ENCODE data around the gene MBP. TPM values are rescaled to one million over a fixed set of nuclear protein-coding genes. Genes with fewer than 3 reads are reported as not detected.

MBP gene
- total and polyA plus RNA-seq, 2 donors from 2014 or later, result 15.1 to 61.2 TPM

DNA sequence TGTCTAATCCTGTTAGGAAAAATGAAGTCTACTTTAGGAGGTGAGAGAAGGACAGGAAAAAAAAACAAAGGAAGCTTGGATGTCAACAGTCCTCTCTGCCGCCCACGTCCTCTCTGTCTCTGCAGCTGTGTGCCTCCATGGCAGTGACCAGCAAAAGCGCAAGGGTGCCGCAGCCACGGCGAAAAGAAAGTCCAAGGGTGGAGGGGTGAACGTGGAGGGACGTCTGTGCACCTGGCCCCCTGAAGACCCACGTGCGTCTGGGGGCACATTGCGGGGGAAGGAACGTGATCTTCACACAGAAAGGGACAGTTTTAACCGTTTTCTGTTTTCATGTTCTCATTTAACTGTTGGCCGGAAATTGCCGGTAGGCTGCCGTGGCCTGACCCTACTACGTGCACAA, 152.7 kb downstream of the MBP start:
- H3K27me3 ChIP-seq (ENCODE audit: control insufficient read depth, insufficient read depth, low read length), result no peaks in the 10 kb centered on the region
- DNase-seq (peak in 1 of 5 donors; percentile 8), FAIRE-seq (no peak)
- H3K36me3 ChIP-seq (ENCODE audit: control insufficient read depth in 2 of 3, insufficient read depth in 3 of 3, low read length in 3 of 3), result no peaks in the 10 kb centered on the region
- no peaks in the 10 kb centered on the region for H3K9me3 ChIP-seq (ENCODE audit: control insufficient read depth in 2 of 3, insufficient read depth in 1 of 3, low read length in 3 of 3)
- TF ChIP-seq, protein P1, sequence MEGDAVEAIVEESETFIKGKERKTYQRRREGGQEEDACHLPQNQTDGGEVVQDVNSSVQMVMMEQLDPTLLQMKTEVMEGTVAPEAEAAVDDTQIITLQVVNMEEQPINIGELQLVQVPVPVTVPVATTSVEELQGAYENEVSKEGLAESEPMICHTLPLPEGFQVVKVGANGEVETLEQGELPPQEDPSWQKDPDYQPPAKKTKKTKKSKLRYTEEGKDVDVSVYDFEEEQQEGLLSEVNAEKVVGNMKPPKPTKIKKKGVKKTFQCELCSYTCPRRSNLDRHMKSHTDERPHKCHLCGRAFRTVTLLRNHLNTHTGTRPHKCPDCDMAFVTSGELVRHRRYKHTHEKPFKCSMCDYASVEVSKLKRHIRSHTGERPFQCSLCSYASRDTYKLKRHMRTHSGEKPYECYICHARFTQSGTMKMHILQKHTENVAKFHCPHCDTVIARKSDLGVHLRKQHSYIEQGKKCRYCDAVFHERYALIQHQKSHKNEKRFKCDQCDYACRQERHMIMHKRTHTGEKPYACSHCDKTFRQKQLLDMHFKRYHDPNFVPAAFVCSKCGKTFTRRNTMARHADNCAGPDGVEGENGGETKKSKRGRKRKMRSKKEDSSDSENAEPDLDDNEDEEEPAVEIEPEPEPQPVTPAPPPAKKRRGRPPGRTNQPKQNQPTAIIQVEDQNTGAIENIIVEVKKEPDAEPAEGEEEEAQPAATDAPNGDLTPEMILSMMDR (IDR thresholded peaks at IDR 0.05; ENCODE audit: borderline replicate concordance, extremely low read depth, insufficient read depth), result no peak
- H3K9ac ChIP-seq (ENCODE audit: low read length in 3 of 3), result no peak overlapping the region
- no peak overlapping the region for H3K27ac ChIP-seq (ENCODE audit: low read depth in 2 of 2, low read length in 2 of 2)
- H3K4me1 ChIP-seq (ENCODE audit: control insufficient read depth in 2 of 3, insufficient read depth in 2 of 3, low read depth in 1 of 3, low read length in 3 of 3), result peaks cover 4 to 9% (median 4%) of the 10 kb centered on the region in 3 donors
- H3K4me3 ChIP-seq (ENCODE audit: low read length in 3 of 3), result no peak overlapping the region
- intact Hi-C loops (cut with DNase I), result no loop called here

GRCh38 chr18:76979111-76979751, 153.4 kb downstream of the MBP start:
- TF ChIP-seq, protein P1 (IDR thresholded peaks at IDR 0.05; ENCODE audit: borderline replicate concordance, extremely low read depth, insufficient read depth), result no peak
- H3K9ac ChIP-seq (ENCODE audit: low read length in 3 of 3), result no peak overlapping the region
- H3K27ac ChIP-seq (ENCODE audit: low read depth in 2 of 2, low read length in 2 of 2), result no peak overlapping the region
- H3K4me1 ChIP-seq (ENCODE audit: control insufficient read depth in 2 of 3, insufficient read depth in 2 of 3, low read depth in 1 of 3, low read length in 3 of 3), result peaks cover 4 to 9% (median 4%) of the 10 kb centered on the region in 3 donors
- H3K4me3 ChIP-seq (ENCODE audit: low read length in 3 of 3), result no peak overlapping the region
- intact Hi-C loops (cut with DNase I), result no loop called here
- no peaks in the 10 kb centered on the region for H3K27me3 ChIP-seq (ENCODE audit: control insufficient read depth, insufficient read depth, low read length)
- DNase-seq (peak in 2 of 5 donors; percentile 9 to 30), FAIRE-seq (no peak)
- H3K36me3 ChIP-seq (ENCODE audit: control insufficient read depth in 2 of 3, insufficient read depth in 3 of 3, low read length in 3 of 3), result no peaks in the 10 kb centered on the region
- H3K9me3 ChIP-seq (ENCODE audit: control insufficient read depth in 2 of 3, insufficient read depth in 1 of 3, low read length in 3 of 3), result no peaks in the 10 kb centered on the region

DNA sequence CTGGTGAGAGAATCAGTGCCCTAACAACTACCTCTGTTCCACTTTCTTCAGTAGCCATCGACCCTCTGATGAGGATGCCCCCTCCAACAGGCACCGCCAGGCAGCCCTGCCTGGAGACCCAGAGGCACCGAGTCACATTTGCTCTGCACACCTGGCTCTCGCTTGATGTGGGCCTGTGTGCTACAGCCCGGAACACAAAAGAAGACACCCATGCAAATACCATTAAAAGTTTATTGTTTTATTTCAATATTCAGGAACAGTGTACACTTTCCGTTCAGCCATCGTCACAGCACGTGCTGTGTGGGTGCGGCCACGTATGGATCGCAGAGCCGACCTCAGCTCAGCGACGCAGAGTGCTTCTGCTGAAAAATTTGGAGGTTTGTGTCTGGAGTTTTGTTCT, 154.0 kb downstream of the MBP start:
- intact Hi-C loops (cut with DNase I), result no loop called here
- no peak for FAIRE-seq
- DNase-seq, result peak in 1 of 5 donors; percentile 19
- Histone ChIP-seq H3K27ac (ENCODE audit: low read depth in 2 of 2, low read length in 2 of 2) (no peak overlapping the region), H3K9ac (ENCODE audit: low read length in 3 of 3) (no peak overlapping the region), H3K9me3 (ENCODE audit: control insufficient read depth in 2 of 3, insufficient read depth in 1 of 3, low read length in 3 of 3) (no peaks in the 10 kb centered on the region), H3K36me3 (ENCODE audit: control insufficient read depth in 2 of 3, insufficient read depth in 3 of 3, low read length in 3 of 3) (no peaks in the 10 kb centered on the region), H3K4me1 (ENCODE audit: control insufficient read depth in 2 of 3, insufficient read depth in 2 of 3, low read depth in 1 of 3, low read length in 3 of 3) (peaks cover 4 to 9% (median 4%) of the 10 kb centered on the region in 3 donors), H3K4me3 (ENCODE audit: low read length in 3 of 3) (no peak overlapping the region), H3K27me3 (ENCODE audit: control insufficient read depth, insufficient read depth, low read length) (no peaks in the 10 kb centered on the region)
- TF ChIP-seq, protein P1 (IDR thresholded peaks at IDR 0.05; ENCODE audit: borderline replicate concordance, extremely low read depth, insufficient read depth), result no peak
